Esophagus muscularis mucosa (tissue), 4 donors: Measurements from ENCODE around the gene HS3ST5. TPM values are rescaled to one million over a fixed set of nuclear protein-coding genes. Genes with fewer than 3 reads are reported as not detected.

Experiments
- DNase-seq: peaks from one replicate; pipeline ENCODE4 v3.0.0-alpha.2; 2017; ENCODE audit errors: extremely low spot score
- H3K27ac ChIP-seq, 4 donors: fragments of 200-600 bp; sonication (generic); replicated peaks in 1 of 4; 1 replicate in 3 of 4; 2 replicates in 1 of 4; pipeline ENCODE4 v1.5.1; 2016 to 2019; ENCODE audit warnings: mild to moderate bottlenecking in 1 of 4
- H3K27me3 ChIP-seq, 4 donors: fragments of 200-600 bp; sonication (generic); one replicate each; pipeline versions ENCODE4 v1.5.1 to v1.6.0; 2016 to 2019
- H3K36me3 ChIP-seq, 4 donors: fragments of 200-600 bp; sonication (generic); one replicate each; pipeline ENCODE4 v1.5.1; 2016 to 2019
- H3K4me1 ChIP-seq, 4 donors: fragments of 200-600 bp; sonication (generic); one replicate each; pipeline ENCODE4 v1.5.1; 2016 to 2019
- H3K4me3 ChIP-seq, 4 donors: fragments of 200-600 bp; sonication (generic); 1 replicate in 2 of 4; 2 replicates in 2 of 4; pipeline ENCODE4 v1.5.1; 2016 to 2019; ENCODE audit warnings: mild to moderate bottlenecking in 4 of 4, moderate library complexity in 1 of 4
- H3K9me3 ChIP-seq, 4 donors: fragments of 200-600 bp; sonication (generic); 1 replicate in 3 of 4; 2 replicates in 1 of 4; pipeline ENCODE4 v1.5.1; 2016 to 2019
- EP300 ChIP-seq: sonication (generic); formaldehyde crosslinking; IDR thresholded peaks from one replicate; pipeline ENCODE4 v1.6.1; 2017; ENCODE audit warnings: antibody characterized with exemption
- POLR2A ChIP-seq: fragments of 450-650 bp; IDR thresholded peaks from one replicate; pipeline ENCODE4 v1.6.1; 2017; ENCODE audit warnings: antibody characterized with exemption, moderate library complexity, mild to moderate bottlenecking, low read depth
- POLR2AphosphoS5 ChIP-seq, 2 donors: sonication (generic); formaldehyde crosslinking; IDR thresholded peaks; one replicate each; pipeline ENCODE4 v1.6.1; 2017; ENCODE audit warnings: antibody characterized with exemption in 2 of 2
- WGBS: methylation state at CpG from one replicate; pipeline ENCODE4 v1.1.5; 2018; 5-methylcytosine and 5-hydroxymethylcytosine counted together
- intact Hi-C: fragments of 100-400 bp; cut with DNase I; formaldehyde crosslinking; loops from one replicate; pipeline ENCODE4 v1.15.1; 2023
- total RNA-seq, 4 donors: library from RNA; depleted of rRNA; stranded (reverse); fragments of >200 nt; gene quantifications; one replicate each; pipeline versions ENCODE4 v1.1.0 to v1.2.1, GENCODE V29; 2016
- TF ChIP-seq, protein P1 (sequence below), 3 experiments: fragments of 200-600 bp in 2 of 3; fragments of 450-650 bp in 1 of 3; sonication (generic) in 2 of 3; IDR thresholded peaks; one replicate each; pipeline ENCODE4 v1.5.1; 2017 to 2019; ENCODE audit warnings: antibody characterized with exemption in 3 of 3, mild to moderate bottlenecking in 2 of 3, moderate library complexity in 1 of 3

Gene HS3ST5
- total RNA-seq, 4 donors from 2014 or later, result 0.13 to 0.33 TPM; not detected in 2

DNA sequence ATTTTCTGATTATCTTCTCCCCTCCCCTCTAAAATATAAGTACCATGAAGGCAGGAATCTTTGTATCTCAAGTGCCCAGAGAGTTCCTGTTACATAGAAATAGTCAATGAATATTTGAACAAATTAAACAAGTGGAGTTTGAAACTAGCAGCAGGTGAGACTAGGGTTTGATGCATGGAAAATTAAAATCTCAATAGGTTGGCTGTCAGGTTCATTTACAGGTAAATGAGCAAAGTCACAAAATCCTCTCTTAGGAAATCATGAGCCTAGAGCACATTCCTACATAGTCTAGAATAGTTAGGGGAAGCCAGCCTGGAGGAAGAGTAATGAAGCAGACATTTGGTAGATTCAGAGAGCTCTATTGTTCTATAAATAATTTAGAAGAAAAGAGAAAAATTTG is 140.4 kb downstream of the HS3ST5 start:
- no peak for DNase-seq
- Histone ChIP-seq H3K9me3 (no peaks in the 10 kb centered on the region), H3K27ac (no peak overlapping the region), H3K4me1 (no peaks in the 10 kb centered on the region), H3K27me3 (no peaks in the 10 kb centered on the region), H3K4me3 (no peak overlapping the region), H3K36me3 (no peaks in the 10 kb centered on the region)
- intact Hi-C loops, result no loop called here
- TF ChIP-seq EP300, result no peak
- TF ChIP-seq, protein P1, sequence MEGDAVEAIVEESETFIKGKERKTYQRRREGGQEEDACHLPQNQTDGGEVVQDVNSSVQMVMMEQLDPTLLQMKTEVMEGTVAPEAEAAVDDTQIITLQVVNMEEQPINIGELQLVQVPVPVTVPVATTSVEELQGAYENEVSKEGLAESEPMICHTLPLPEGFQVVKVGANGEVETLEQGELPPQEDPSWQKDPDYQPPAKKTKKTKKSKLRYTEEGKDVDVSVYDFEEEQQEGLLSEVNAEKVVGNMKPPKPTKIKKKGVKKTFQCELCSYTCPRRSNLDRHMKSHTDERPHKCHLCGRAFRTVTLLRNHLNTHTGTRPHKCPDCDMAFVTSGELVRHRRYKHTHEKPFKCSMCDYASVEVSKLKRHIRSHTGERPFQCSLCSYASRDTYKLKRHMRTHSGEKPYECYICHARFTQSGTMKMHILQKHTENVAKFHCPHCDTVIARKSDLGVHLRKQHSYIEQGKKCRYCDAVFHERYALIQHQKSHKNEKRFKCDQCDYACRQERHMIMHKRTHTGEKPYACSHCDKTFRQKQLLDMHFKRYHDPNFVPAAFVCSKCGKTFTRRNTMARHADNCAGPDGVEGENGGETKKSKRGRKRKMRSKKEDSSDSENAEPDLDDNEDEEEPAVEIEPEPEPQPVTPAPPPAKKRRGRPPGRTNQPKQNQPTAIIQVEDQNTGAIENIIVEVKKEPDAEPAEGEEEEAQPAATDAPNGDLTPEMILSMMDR (IDR thresholded peaks at IDR 0.05), result no peak
- no peak for TF ChIP-seq POLR2AphosphoS5 (IDR thresholded peaks at IDR 0.05)
- TF ChIP-seq POLR2A, result no peak

DNA sequence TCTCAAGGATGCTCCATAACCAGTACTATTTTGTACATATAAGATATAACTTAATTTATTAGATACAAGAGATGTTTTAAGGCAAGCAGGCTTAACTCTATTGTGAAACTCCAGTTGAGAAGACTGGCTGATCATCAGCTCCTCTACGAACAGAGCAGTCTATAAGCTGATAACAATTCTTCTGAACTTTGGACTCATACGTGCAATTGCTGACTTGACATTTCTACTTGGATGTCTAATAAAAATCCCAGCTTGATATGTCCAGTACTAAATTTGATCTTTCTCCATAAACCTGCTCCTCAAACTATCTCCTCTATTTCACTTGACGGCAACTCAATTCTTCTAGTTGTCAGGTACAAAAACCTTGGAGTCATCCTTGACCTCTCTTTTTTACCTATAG is 141.9 kb downstream of the HS3ST5 start:
- Histone ChIP-seq H3K36me3 (no peaks in the 10 kb centered on the region), H3K9me3 (no peaks in the 10 kb centered on the region), H3K27ac (no peak overlapping the region), H3K4me1 (no peaks in the 10 kb centered on the region), H3K4me3 (no peak overlapping the region), H3K27me3 (no peaks in the 10 kb centered on the region)
- no peak for DNase-seq
- WGBS, result 88% methylated on average over 3 of the region's 3 CpGs
- no peak for TF ChIP-seq EP300
- TF ChIP-seq POLR2AphosphoS5 (IDR thresholded peaks at IDR 0.05), result no peak
- TF ChIP-seq, protein P1 (IDR thresholded peaks at IDR 0.05), result no peak
- no peak for TF ChIP-seq POLR2A
- intact Hi-C loops, result no loop called here

DNA sequence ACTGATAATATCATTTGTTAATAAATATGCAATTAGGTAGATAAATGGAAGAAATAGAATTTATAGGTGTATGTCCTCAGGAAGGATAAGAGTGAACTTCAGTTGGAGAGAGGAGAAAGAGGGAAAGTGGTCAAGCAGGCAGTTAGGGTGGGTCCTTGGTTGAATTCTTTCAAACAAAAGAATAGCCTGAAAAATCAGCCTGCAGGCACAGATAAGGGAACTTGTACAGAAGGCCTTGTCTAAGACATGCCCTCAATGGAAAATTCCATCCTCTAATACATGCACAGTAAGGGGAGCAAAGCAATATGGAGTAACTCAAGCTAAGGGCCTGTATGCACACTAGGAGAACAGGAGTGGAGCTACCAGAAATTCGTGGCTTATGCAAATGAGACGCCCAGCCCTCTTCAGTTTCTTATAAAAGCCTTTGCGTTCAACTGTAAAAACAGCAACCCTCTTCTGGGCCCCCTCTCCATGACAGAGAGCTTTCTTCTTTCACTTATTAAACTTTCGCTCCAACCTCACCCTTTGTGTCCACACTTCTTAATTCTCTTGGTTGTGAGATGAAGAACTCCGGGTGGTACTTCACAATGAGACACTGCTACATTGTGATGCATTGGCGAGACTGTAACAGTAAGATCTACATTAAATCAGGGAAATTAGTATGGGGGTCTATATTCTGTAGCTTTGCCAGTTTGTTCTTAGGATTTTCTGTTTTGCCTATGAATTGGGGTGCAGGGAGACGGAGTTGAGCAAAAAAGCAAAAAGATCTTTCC is 147.0 kb downstream of the HS3ST5 start:
- 84% methylated on average over 7 of the region's 7 CpGs for WGBS
- H3K27me3 ChIP-seq, result no peaks in the 10 kb centered on the region
- H3K4me3 ChIP-seq, result no peak overlapping the region
- TF ChIP-seq, protein P1 (IDR thresholded peaks at IDR 0.05), result no peak
- no peaks in the 10 kb centered on the region for H3K36me3 ChIP-seq
- intact Hi-C loops, result no loop called here
- no peak overlapping the region for H3K27ac ChIP-seq
- H3K4me1 ChIP-seq, result no peaks in the 10 kb centered on the region
- no peaks in the 10 kb centered on the region for H3K9me3 ChIP-seq
- DNase-seq, result no peak

DNA sequence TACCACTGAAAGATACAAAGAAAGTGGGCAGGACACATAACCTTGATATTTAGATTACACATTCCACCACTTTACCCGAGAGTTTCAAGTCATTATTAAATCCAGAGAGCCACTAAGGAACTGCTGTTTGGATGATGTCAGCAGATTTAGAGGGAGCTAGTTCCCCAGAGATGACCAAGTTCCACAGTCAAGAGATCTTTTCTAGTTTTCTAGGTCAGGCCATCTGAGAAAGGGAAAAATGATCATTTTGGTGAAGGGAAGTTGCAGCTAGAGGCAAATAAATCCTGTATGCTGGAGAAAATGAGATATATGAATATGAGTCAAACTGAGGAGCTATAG is 147.8 kb downstream of the HS3ST5 start:
- Histone ChIP-seq H3K9me3 (no peaks in the 10 kb centered on the region), H3K27ac (no peak overlapping the region), H3K4me1 (no peaks in the 10 kb centered on the region), H3K36me3 (no peaks in the 10 kb centered on the region), H3K27me3 (no peaks in the 10 kb centered on the region), H3K4me3 (no peak overlapping the region)
- no peak for DNase-seq
- intact Hi-C loops, result no loop called here
- WGBS, result 31% methylated on average over 1 of the region's 1 CpG
- TF ChIP-seq POLR2AphosphoS5 (IDR thresholded peaks at IDR 0.05), result no peak
- TF ChIP-seq, protein P1 (IDR thresholded peaks at IDR 0.05), result no peak
- TF ChIP-seq EP300, result no peak
- TF ChIP-seq POLR2A, result no peak

DNA sequence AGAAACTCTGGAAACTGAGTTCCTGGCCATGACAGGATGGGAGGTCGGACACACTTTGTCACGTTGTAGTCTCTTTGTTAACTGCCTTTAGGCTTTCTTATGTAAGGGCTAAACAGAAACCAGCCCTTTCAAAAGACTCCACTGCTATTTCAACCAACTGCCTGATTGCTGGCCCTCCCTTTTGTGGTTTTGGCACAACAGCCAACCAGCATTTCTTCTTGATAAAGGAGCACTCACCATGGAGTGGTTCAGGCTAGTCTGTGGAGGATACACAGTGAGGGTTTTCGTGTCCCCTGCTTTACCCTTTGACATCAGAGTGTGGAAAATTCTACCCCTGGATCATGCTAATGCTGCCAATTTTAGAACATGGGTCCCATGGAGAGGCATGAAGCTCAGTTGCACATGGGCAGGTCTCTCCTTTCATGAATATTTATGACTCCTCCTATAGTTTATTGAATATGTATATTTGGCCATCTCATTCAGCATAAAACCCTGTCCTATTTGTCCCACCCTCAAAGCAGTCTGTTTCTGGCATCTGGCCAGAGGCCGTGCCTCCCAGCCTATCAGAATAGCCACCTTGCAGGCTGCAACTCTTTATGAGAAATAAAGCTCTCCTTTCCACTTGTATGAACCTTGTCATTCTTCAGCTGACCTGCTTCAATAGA is 148.3 kb downstream of the HS3ST5 start:
- intact Hi-C loops, result no loop called here
- H3K27ac ChIP-seq, result no peak overlapping the region
- WGBS, result 71% methylated on average over 4 of the region's 4 CpGs
- no peaks in the 10 kb centered on the region for H3K4me1 ChIP-seq
- TF ChIP-seq POLR2AphosphoS5 (IDR thresholded peaks at IDR 0.05), result no peak
- no peak for TF ChIP-seq POLR2A
- TF ChIP-seq EP300, result no peak
- TF ChIP-seq, protein P1 (IDR thresholded peaks at IDR 0.05), result no peak
- no peak overlapping the region for H3K4me3 ChIP-seq
- DNase-seq, result no peak
- H3K9me3 ChIP-seq, result no peaks in the 10 kb centered on the region
- H3K36me3 ChIP-seq, result no peaks in the 10 kb centered on the region
- no peaks in the 10 kb centered on the region for H3K27me3 ChIP-seq
